HepG2 (cell line): ENCODE measurements around the gene DHCR7. TPM values are rescaled to one million over a fixed set of nuclear protein-coding genes. Genes with fewer than 3 reads are reported as not detected.
A peak's percentile ranks its signal among the peaks of the same experiment; 100 is the strongest.

ENCODE experiments used
- KDM5A ChIP-seq: fragments of 200-600 bp; sonication (generic); IDR thresholded peaks from 2 replicates; pipeline ENCODE4 v1.7.0; 2018; ENCODE audit warnings: antibody characterized with exemption, mild to moderate bottlenecking, low read length, borderline replicate concordance
- MLLT10 ChIP-seq: sonication (generic); formaldehyde crosslinking; IDR thresholded peaks from 2 replicates; pipeline ENCODE4 v1.4.0; 2020; ENCODE audit warnings: missing genetic modification reagents
- MYC ChIP-seq: sonication (generic); formaldehyde crosslinking; IDR thresholded peaks from 2 replicates; pipeline ENCODE4 v1.9.0; 2021; ENCODE audit warnings: missing genetic modification reagents, borderline replicate concordance
- PCBP2 ChIP-seq: fragments of 200-400 bp; formaldehyde crosslinking; optimal IDR thresholded peaks from 2 replicates; pipeline ENCODE3; 2018; ENCODE audit warnings: low read length, low read depth; ENCODE audit not compliant: poor library complexity, severe bottlenecking
- POLR2G ChIP-seq: fragments of 200-400 bp; formaldehyde crosslinking; IDR thresholded peaks from 2 replicates; pipeline ENCODE4 v1.6.1; 2018; ENCODE audit warnings: mild to moderate bottlenecking, low read depth, low read length, moderate library complexity
- RAD21 ChIP-seq: fragments of 450-650 bp; formaldehyde crosslinking; IDR thresholded peaks from 2 replicates; pipeline ENCODE4 v1.5.0; 2020; ENCODE audit warnings: mild to moderate bottlenecking
- SNRNP70 ChIP-seq: fragments of 200-400 bp; formaldehyde crosslinking; IDR thresholded peaks from 2 replicates; pipeline ENCODE4 v1.6.1; 2017; ENCODE audit warnings: mild to moderate bottlenecking, low read depth, low read length, moderate library complexity
- TCF7L2 ChIP-seq: IDR thresholded peaks from 2 replicates; pipeline ENCODE4 v1.6.1; 2011; ENCODE audit warnings: mild to moderate bottlenecking, low read depth, low read length, moderate library complexity
- THRA ChIP-seq: sonication (generic); formaldehyde crosslinking; IDR thresholded peaks from 2 replicates; pipeline ENCODE4 v1.4.0; 2020; ENCODE audit warnings: missing genetic modification reagents, borderline replicate concordance
- ZC3H13 ChIP-seq: sonication (generic); formaldehyde crosslinking; IDR thresholded peaks from 2 replicates; pipeline ENCODE4 v1.8.1; 2023; ENCODE audit warnings: mild to moderate bottlenecking, missing genetic modification reagents, moderate library complexity
- ZFX ChIP-seq: sonication (generic); formaldehyde crosslinking; IDR thresholded peaks from 2 replicates; pipeline ENCODE4 v1.4.0; 2020; ENCODE audit warnings: mild to moderate bottlenecking, low read depth, missing genetic modification reagents, moderate library complexity
- ZMYM4 ChIP-seq: sonication (generic); formaldehyde crosslinking; IDR thresholded peaks from 2 replicates; pipeline ENCODE4 v1.8.1; 2023; ENCODE audit warnings: mild to moderate bottlenecking, missing genetic modification reagents
- ZNF274 ChIP-seq: sonication (generic); formaldehyde crosslinking; IDR thresholded peaks from 2 replicates; pipeline ENCODE4 v1.5.1; 2020; ENCODE audit warnings: mild to moderate bottlenecking, missing genetic modification reagents
- ZNF431 ChIP-seq: sonication (generic); formaldehyde crosslinking; IDR thresholded peaks from 2 replicates; pipeline ENCODE4 v1.9.0; 2022; ENCODE audit warnings: missing genetic modification reagents, low read depth, mild to moderate bottlenecking, borderline replicate concordance
- ZNF709 ChIP-seq: sonication (generic); formaldehyde crosslinking; IDR thresholded peaks from 2 replicates; pipeline ENCODE4 v1.5.0; 2020; ENCODE audit warnings: mild to moderate bottlenecking, missing genetic modification reagents
- ZSCAN20 ChIP-seq: sonication (generic); formaldehyde crosslinking; IDR thresholded peaks from 2 replicates; pipeline ENCODE4 v1.4.0; 2020; ENCODE audit warnings: missing genetic modification reagents, mild to moderate bottlenecking, borderline replicate concordance
- ZSCAN25 ChIP-seq: sonication (generic); formaldehyde crosslinking; IDR thresholded peaks from 2 replicates; pipeline ENCODE4 v1.8.0; 2022; ENCODE audit warnings: mild to moderate bottlenecking, missing genetic modification reagents
- ZSCAN29 ChIP-seq: sonication (generic); formaldehyde crosslinking; conservative IDR thresholded peaks from 2 replicates; pipeline ENCODE4 v1.4.0; 2020; ENCODE audit warnings: mild to moderate bottlenecking, missing genetic modification reagents
- polyA plus RNA-seq, 8 experiments: library from polyadenylated mRNA; depleted of rRNA in 3 of 8; stranded (reverse) in 7 of 8; unstranded in 1 of 8; fragments of >200 nt; fragmentation: Illumina TruSeq in 4 of 8; extraction: Trizol in 4 of 8; gene quantifications; 2 replicates each; pipeline versions ENCODE4 v1.2.1 to v1.2.3, GENCODE V29; 2011 to 2016; ENCODE audit warnings: low read depth in 4 of 8, missing spikeins in 1 of 8, mixed read lengths in 1 of 8; ENCODE audit not compliant: insufficient read depth in 1 of 8
- total RNA-seq, 5 experiments: library from RNA; depleted of rRNA; stranded (reverse); fragments of >200 nt; fragmentation: Illumina TruSeq; extraction: Trizol; gene quantifications; 2 replicates each; pipeline ENCODE4 v1.2.3, GENCODE V29; 2016; ENCODE audit warnings: low read depth in 1 of 5
- TF ChIP-seq, protein P1 (sequence below): sonication (generic); formaldehyde crosslinking; IDR thresholded peaks from 2 replicates; pipeline ENCODE4 v1.5.0; 2020; ENCODE audit warnings: missing genetic modification reagents
- TF ChIP-seq, protein P2 (sequence below): sonication (generic); formaldehyde crosslinking; IDR thresholded peaks from 2 replicates; pipeline ENCODE4 v1.5.0; 2020; ENCODE audit warnings: missing genetic modification reagents
- TF ChIP-seq, protein P3 (sequence below): IDR thresholded peaks from 2 replicates; pipeline ENCODE4 v1.6.1; 2012; ENCODE audit warnings: low read depth, low read length, improper control_type of control experiment

The DHCR7 gene
- total and polyA plus RNA-seq, 2 of the 13 experiments (the other 11 are each of a cell fraction or from before 2014, with no cell fraction given): 96.0 to 143 TPM

GRCh38 chr11:71453037-71453917 lies 5.1 kb upstream of the DHCR7 start, which contains the start of gene NADSYN1 (continued):
- TF ChIP-seq, protein P1, sequence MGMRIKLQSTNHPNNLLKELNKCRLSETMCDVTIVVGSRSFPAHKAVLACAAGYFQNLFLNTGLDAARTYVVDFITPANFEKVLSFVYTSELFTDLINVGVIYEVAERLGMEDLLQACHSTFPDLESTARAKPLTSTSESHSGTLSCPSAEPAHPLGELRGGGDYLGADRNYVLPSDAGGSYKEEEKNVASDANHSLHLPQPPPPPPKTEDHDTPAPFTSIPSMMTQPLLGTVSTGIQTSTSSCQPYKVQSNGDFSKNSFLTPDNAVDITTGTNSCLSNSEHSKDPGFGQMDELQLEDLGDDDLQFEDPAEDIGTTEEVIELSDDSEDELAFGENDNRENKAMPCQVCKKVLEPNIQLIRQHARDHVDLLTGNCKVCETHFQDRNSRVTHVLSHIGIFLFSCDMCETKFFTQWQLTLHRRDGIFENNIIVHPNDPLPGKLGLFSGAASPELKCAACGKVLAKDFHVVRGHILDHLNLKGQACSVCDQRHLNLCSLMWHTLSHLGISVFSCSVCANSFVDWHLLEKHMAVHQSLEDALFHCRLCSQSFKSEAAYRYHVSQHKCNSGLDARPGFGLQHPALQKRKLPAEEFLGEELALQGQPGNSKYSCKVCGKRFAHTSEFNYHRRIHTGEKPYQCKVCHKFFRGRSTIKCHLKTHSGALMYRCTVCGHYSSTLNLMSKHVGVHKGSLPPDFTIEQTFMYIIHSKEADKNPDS: peak; percentile 79; the same call in 1 of the 2 replicates
- peak; percentile 72; the same call in 1 of the 2 replicates for TF ChIP-seq MYC
- peak; percentile 75 for TF ChIP-seq POLR2G
- TF ChIP-seq THRA (CRISPR knock-in tag): peak; percentile 34; the same call in 1 of the 2 replicates
- peak; percentile 61; the same call in 1 of the 2 replicates for TF ChIP-seq ZNF274 (CRISPR knock-in tag)
- TF ChIP-seq RAD21 (CRISPR knock-in tag): 0 out of 2 replicates have a peak, but pooled peaks have one; percentile 13
- 0 out of 2 replicates have a peak, but pooled peaks have one; percentile 49 for TF ChIP-seq ZNF431 (CRISPR knock-in tag)
- no peak for TF ChIP-seq PCBP2
- no peak for TF ChIP-seq TCF7L2
- TF ChIP-seq ZC3H13: peak; percentile 97
- TF ChIP-seq SNRNP70: no peak
- TF ChIP-seq, protein P2, sequence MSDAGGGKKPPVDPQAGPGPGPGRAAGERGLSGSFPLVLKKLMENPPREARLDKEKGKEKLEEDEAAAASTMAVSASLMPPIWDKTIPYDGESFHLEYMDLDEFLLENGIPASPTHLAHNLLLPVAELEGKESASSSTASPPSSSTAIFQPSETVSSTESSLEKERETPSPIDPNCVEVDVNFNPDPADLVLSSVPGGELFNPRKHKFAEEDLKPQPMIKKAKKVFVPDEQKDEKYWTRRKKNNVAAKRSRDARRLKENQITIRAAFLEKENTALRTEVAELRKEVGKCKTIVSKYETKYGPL: no peak
- no peak; the same call in 1 of the 2 replicates for TF ChIP-seq ZSCAN25 (CRISPR knock-in tag)
- TF ChIP-seq KDM5A: peak; percentile 44; the same call in 1 of the 2 replicates
- peak; percentile 55; the same call in 1 of the 2 replicates for TF ChIP-seq ZSCAN29 (CRISPR knock-in tag)
- TF ChIP-seq ZMYM4 (CRISPR knock-in tag): no peak; the same call in 1 of the 2 replicates
- TF ChIP-seq ZFX (CRISPR knock-in tag): peak; percentile 84
- TF ChIP-seq MLLT10: no peak
- 0 out of 2 replicates have a peak, but pooled peaks have one; percentile 22 for TF ChIP-seq ZSCAN20 (CRISPR knock-in tag)
- TF ChIP-seq ZNF709: peak; percentile 67
- TF ChIP-seq, protein P3, sequence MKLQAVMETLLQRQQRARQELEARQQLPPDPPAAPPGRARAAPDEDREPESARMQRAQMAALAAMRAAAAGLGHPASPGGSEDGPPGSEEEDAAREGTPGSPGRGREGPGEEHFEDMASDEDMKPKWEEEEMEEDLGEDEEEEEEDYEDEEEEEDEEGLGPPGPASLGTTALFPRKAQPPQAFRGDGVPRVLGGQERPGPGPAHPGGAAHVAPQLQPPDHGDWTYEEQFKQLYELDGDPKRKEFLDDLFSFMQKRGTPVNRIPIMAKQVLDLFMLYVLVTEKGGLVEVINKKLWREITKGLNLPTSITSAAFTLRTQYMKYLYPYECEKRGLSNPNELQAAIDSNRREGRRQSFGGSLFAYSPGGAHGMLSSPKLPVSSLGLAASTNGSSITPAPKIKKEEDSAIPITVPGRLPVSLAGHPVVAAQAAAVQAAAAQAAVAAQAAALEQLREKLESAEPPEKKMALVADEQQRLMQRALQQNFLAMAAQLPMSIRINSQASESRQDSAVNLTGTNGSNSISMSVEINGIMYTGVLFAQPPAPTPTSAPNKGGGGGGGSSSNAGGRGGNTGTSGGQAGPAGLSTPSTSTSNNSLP: no peak
